ENCODE measurements around the gene INSRR. TPM values are rescaled to one million over a fixed set of nuclear protein-coding genes. Genes with fewer than 3 reads are reported as not detected.
A peak's percentile ranks its signal among the peaks of the same experiment; 100 is the strongest.

Gene INSRR
- total RNA-seq, 1 experiment from 2014 or later: not detected

DNA sequence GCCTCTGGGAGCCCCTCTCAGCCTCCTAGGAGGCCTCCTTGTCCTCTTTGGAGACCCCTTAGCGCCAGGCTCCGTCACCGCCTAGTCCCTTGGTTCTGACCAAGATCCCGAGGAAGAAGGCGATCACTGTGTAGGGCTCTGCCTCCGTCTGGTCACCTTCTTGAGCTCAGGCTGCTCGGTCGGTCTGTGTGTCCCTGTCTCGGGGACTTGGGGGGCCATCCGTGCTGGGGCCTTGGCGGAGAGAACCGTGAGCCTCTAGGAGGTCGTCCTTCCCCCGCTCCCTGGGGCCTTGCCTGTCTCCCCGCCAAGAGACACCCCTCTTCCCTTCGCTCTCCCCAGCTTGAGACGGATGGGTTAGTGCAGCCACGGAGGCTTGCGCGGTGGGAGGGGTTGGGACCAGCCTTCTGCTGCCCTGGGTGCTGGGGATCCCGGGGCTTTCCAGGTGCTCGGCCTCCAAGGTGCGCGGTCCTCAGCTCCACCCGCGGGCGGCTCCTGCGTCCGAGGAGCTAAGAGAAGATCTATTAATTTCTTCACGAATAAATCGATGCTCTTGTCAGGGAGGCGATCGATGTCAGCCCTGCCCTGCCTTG is 701 bp upstream of the INSRR start:
- intact Hi-C loops (cut with micrococcal nuclease): loop anchor here (1.0 kb wide), 3 partner anchors 31 to 133 kb away; no protein-coding TSS in a partner anchor
- Histone ChIP-seq H2AFZ (ENCODE audit: low read length) (peak overlapping the region; percentile 78), H3K27ac (ENCODE audit: low read length) (no peak overlapping the region), H3K36me3 (ENCODE audit: low read depth, low read length) (no peaks in the 10 kb centered on the region), H3K4me2 (ENCODE audit: low read length) (peak overlapping the region; percentile 92), H3K79me2 (ENCODE audit: low read length) (no peaks in the 10 kb centered on the region), H3F3A (ENCODE audit: low read length, unreplicated experiment) (no peaks in the 10 kb centered on the region), H3K27me3 (ENCODE audit: low read length) (peaks cover 45% of the 10 kb centered on the region), H3K9me2 (replicated peaks; ENCODE audit: low read length) (no peaks in the 10 kb centered on the region), H4K20me1 (ENCODE audit: low read length) (no peaks in the 10 kb centered on the region), H3K4me3 (ENCODE audit: low read length) (peak overlapping the region; percentile 63), H3K9ac (ENCODE audit: low read length) (no peak overlapping the region), H3K4me1 (ENCODE audit: insufficient read depth, low read length) (peaks cover 22% of the 10 kb centered on the region), H3K9me3 (ENCODE audit: low read length) (no peaks in the 10 kb centered on the region)
- TF ChIP-seq EZH2phosphoT487 (IDR thresholded peaks at IDR 0.05; ENCODE audit: borderline replicate concordance, low read length) (no peak), EZH2 (IDR thresholded peaks at IDR 0.05; ENCODE audit: low read length, unreplicated experiment) (no peak)
- TF ChIP-seq, protein P1, sequence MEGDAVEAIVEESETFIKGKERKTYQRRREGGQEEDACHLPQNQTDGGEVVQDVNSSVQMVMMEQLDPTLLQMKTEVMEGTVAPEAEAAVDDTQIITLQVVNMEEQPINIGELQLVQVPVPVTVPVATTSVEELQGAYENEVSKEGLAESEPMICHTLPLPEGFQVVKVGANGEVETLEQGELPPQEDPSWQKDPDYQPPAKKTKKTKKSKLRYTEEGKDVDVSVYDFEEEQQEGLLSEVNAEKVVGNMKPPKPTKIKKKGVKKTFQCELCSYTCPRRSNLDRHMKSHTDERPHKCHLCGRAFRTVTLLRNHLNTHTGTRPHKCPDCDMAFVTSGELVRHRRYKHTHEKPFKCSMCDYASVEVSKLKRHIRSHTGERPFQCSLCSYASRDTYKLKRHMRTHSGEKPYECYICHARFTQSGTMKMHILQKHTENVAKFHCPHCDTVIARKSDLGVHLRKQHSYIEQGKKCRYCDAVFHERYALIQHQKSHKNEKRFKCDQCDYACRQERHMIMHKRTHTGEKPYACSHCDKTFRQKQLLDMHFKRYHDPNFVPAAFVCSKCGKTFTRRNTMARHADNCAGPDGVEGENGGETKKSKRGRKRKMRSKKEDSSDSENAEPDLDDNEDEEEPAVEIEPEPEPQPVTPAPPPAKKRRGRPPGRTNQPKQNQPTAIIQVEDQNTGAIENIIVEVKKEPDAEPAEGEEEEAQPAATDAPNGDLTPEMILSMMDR (conservative IDR thresholded peaks at IDR 0.05; ENCODE audit: low read depth, low read length): no peak
- CTCF ChIA-PET: interaction anchor here (0.6 to 1.5 kb wide), 15 partner anchors 20 to 515 kb away, joined by 3 to 26 read pairs (median 4); partner anchors contain the start of genes METTL25B and PRCC
- peak; percentile 35 for DNase-seq
- BruUV-seq (replicated peaks): no TSS peak
- POLR2A ChIA-PET (ENCODE audit: unreplicated experiment): interaction anchor here (0.5 to 0.6 kb wide), 2 partner anchors 31 to 37 kb away, joined by 4 to 7 read pairs; no protein-coding TSS in a partner anchor
- ATAC-seq: peak; percentile 60

DNA sequence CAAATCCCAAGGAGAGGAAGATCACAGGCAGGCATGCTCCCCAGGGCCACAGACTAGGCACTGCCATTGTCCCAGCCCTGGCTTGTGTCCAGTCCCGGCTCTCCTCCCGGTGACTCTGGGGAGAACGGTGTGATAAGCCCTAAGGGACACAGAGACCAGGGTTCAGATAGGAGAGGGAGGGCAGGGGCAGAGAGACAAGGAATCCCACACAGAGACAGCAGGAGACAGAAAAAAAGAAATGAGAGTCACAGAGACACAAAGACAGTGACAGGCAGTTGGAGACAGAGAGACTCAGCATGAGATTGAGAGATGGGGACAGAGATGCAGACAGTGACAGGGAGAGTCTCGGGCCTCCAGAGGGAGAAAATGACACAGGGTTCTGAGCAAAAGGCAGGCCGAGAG is 361 bp downstream of the INSRR start:
- H3K36me3 ChIP-seq (ENCODE audit: low read depth, low read length): no peaks in the 10 kb centered on the region
- POLR2A ChIA-PET (ENCODE audit: unreplicated experiment): interaction anchor here (0.5 to 0.6 kb wide), 2 partner anchors 29 to 30 kb away, joined by 3 to 15 read pairs; no protein-coding TSS in a partner anchor

More for the DNA sequence above, 361 bp downstream of the INSRR start:
- CTCF ChIA-PET: interaction anchor here (0.7 to 1.4 kb wide), 3 partner anchors 46 to 69 kb away, joined by 3 to 9 read pairs (median 3); no protein-coding TSS in a partner anchor
- no peak overlapping the region for H3K27ac ChIP-seq (ENCODE audit: low read length)
- TF ChIP-seq EZH2 (IDR thresholded peaks at IDR 0.05; ENCODE audit: low read length, unreplicated experiment): no peak
- TF ChIP-seq, protein P1 (conservative IDR thresholded peaks at IDR 0.05; ENCODE audit: low read depth, low read length): no peak
- no peak for TF ChIP-seq EZH2phosphoT487 (IDR thresholded peaks at IDR 0.05; ENCODE audit: borderline replicate concordance, low read length)
- BruUV-seq (replicated peaks): no TSS peak
- H3K9ac ChIP-seq (ENCODE audit: low read length): no peak overlapping the region
- no peaks in the 10 kb centered on the region for H3F3A ChIP-seq (ENCODE audit: low read length, unreplicated experiment)
- no peaks in the 10 kb centered on the region for H4K20me1 ChIP-seq (ENCODE audit: low read length)
- peak overlapping the region; percentile 63 for H3K4me3 ChIP-seq (ENCODE audit: low read length)
- H2AFZ ChIP-seq (ENCODE audit: low read length): 0 out of 2 replicates have a peak overlapping the region, but pooled peaks have one; percentile 17
- intact Hi-C loops (cut with micrococcal nuclease): no loop called here
- peaks cover 22% of the 10 kb centered on the region for H3K4me1 ChIP-seq (ENCODE audit: insufficient read depth, low read length)
- H3K79me2 ChIP-seq (ENCODE audit: low read length): no peaks in the 10 kb centered on the region
- ATAC-seq: no peak
- no peak for DNase-seq
- H3K9me3 ChIP-seq (ENCODE audit: low read length): no peaks in the 10 kb centered on the region
- peak overlapping the region; percentile 92; the same call in 1 of the 2 replicates for H3K4me2 ChIP-seq (ENCODE audit: low read length)
- no peaks in the 10 kb centered on the region for H3K9me2 ChIP-seq (replicated peaks; ENCODE audit: low read length)
- peaks cover 45% of the 10 kb centered on the region for H3K27me3 ChIP-seq (ENCODE audit: low read length)

All from PC-3 (cell line).